ENCODE measurements around the gene ALPK3.

DNA sequence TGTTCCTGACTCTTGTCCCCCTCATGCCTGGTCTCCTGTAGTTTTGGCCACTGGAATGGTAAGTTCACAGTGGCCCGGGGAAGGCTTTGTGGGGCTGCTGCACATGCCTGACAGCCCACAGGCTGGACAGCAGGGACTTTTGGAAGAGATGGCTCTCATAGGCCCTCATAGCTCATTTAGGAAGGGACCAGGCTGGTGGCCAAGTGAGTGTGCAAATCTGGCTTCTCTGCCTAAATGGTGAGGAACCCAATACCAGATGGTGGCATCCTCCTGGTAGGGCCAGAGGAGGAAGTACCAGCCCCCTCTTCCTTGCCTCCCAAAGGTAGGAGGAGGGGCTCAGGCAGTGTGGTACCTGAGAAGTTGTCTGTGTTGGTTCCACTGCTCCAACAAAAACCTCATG is 25.6 kb downstream of the ALPK3 start:
- TF ChIP-seq POLR2A (IDR thresholded peaks at IDR 0.05), result no peak
- TF ChIP-seq, protein P1, sequence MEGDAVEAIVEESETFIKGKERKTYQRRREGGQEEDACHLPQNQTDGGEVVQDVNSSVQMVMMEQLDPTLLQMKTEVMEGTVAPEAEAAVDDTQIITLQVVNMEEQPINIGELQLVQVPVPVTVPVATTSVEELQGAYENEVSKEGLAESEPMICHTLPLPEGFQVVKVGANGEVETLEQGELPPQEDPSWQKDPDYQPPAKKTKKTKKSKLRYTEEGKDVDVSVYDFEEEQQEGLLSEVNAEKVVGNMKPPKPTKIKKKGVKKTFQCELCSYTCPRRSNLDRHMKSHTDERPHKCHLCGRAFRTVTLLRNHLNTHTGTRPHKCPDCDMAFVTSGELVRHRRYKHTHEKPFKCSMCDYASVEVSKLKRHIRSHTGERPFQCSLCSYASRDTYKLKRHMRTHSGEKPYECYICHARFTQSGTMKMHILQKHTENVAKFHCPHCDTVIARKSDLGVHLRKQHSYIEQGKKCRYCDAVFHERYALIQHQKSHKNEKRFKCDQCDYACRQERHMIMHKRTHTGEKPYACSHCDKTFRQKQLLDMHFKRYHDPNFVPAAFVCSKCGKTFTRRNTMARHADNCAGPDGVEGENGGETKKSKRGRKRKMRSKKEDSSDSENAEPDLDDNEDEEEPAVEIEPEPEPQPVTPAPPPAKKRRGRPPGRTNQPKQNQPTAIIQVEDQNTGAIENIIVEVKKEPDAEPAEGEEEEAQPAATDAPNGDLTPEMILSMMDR (IDR thresholded peaks at IDR 0.05), result no peak
- TF ChIP-seq POLR2AphosphoS5 (IDR thresholded peaks at IDR 0.05), result no peak

All from suprapubic skin (tissue), 4 donors.